Caco-2 (cell line): ENCODE measurements around the gene LRRC23. TPM values are rescaled to one million over a fixed set of nuclear protein-coding genes. Genes with fewer than 3 reads are reported as not detected.

Source experiments
- BruUV-seq: library from RNA; stranded (reverse); fragments of 400-500 nt; replicated peaks from 2 replicates; lab custom pipeline; 2021; lab: Mats Ljungman, UMichigan
- CTCF ChIA-PET: fragments of 300-600 bp; sonication (Branson Sonifier 250); formaldehyde crosslinking; loops from one replicate; lab custom pipeline; 2022; ENCODE audit warnings: antibody characterized with exemption; lab: Charles Lee
- POLR2A ChIA-PET: fragments of 300-600 bp; sonication (Branson Sonifier 250); formaldehyde crosslinking; loops from one replicate; lab custom pipeline; 2022; ENCODE audit warnings: antibody characterized with exemption; lab: Charles Lee
- DNase-seq, 2 experiments: peaks; one replicate each; pipeline versions ENCODE4 v3.0.0 to v3.0.0-alpha.2; 2020 to 2022
- H3K27me3 ChIP-seq: replicated peaks from 2 replicates; pipeline ENCODE4 v1.6.0; 2011; ENCODE audit warnings: low read length; ENCODE audit not compliant: control insufficient read depth, insufficient read depth
- H3K36me3 ChIP-seq: 2 replicates; pipeline ENCODE4 v1.5.1; 2011; ENCODE audit warnings: low read length; ENCODE audit not compliant: control insufficient read depth, insufficient read depth
- H3K4me1 ChIP-seq: fragments of 250-450 bp; sonication (Bioruptor Pico); 2 replicates; pipeline ENCODE4 v1.5.1; 2020; ENCODE audit warnings: mild to moderate bottlenecking
- H3K4me3 ChIP-seq: 2 replicates; pipeline ENCODE4 v1.5.1; 2011; ENCODE audit warnings: low read depth, mild to moderate bottlenecking, control low read depth, low read length
- H3K9me3 ChIP-seq: fragments of 250-450 bp; sonication (Bioruptor Pico); 2 replicates; pipeline ENCODE4 v1.5.1; 2020; ENCODE audit warnings: mild to moderate bottlenecking, moderate library complexity
- H3K27ac Mint-ChIP-seq: one replicate; pipeline ENCODE4 v1.8.0; 2022; ENCODE audit warnings: mixed read lengths; ENCODE audit not compliant: unreplicated experiment
- H3K27me3 Mint-ChIP-seq: one replicate; pipeline ENCODE4 v1.8.0; 2022; ENCODE audit warnings: mixed read lengths; ENCODE audit not compliant: insufficient read depth, unreplicated experiment
- H3K36me3 Mint-ChIP-seq: one replicate; pipeline ENCODE4 v1.8.0; 2022; ENCODE audit warnings: mild to moderate bottlenecking, mixed read lengths; ENCODE audit not compliant: insufficient read depth, unreplicated experiment
- H3K4me1 Mint-ChIP-seq: one replicate; pipeline ENCODE4 v1.8.0; 2022; ENCODE audit warnings: low read depth, mixed read lengths; ENCODE audit not compliant: unreplicated experiment
- H3K4me3 Mint-ChIP-seq: one replicate; pipeline ENCODE4 v1.8.0; 2022; ENCODE audit warnings: mild to moderate bottlenecking, moderate library complexity, mixed read lengths; ENCODE audit not compliant: unreplicated experiment
- H3K9me3 Mint-ChIP-seq: one replicate; pipeline ENCODE4 v1.8.0; 2022; ENCODE audit warnings: mixed read lengths; ENCODE audit not compliant: unreplicated experiment
- intact Hi-C: fragments of 100-400 bp; cut with micrococcal nuclease; formaldehyde crosslinking; loops from one replicate; pipeline ENCODE4 v1.10.0; 2022; ENCODE audit not compliant: unreplicated experiment
- total RNA-seq: library from RNA; stranded (reverse); gene quantifications from 2 replicates; pipeline ENCODE4 v1.2.3, GENCODE V29; 2022
- TF ChIP-seq, protein P1 (sequence below), 2 experiments: fragments of 200-600 bp in 1 of 2; IDR thresholded peaks; 1 replicate in 1 of 2; 2 replicates in 1 of 2; pipeline versions ENCODE4 v1.5.1 to v1.8.0; 2011 to 2022; ENCODE audit warnings: antibody characterized with exemption in 1 of 2, control low read depth in 1 of 2, inconsistent platforms in 1 of 2, low read depth in 1 of 2, low read length in 1 of 2, mild to moderate bottlenecking in 1 of 2, moderate library complexity in 1 of 2; ENCODE audit not compliant: insufficient read depth in 1 of 2, severe bottlenecking in 1 of 2, unreplicated experiment in 1 of 2

The LRRC23 gene
- total RNA-seq, 1 experiment from 2014 or later: 8.6 TPM

- Histone ChIP-seq H3K4me1 (peaks cover 16% of the 10 kb centered on the region), H3K36me3 (no peaks in the 10 kb centered on the region), H3K27me3 (no peaks in the 10 kb centered on the region), H3K9me3 (no peaks in the 10 kb centered on the region), H3K4me3 (no peak overlapping the region)
- TF ChIP-seq, protein P1, sequence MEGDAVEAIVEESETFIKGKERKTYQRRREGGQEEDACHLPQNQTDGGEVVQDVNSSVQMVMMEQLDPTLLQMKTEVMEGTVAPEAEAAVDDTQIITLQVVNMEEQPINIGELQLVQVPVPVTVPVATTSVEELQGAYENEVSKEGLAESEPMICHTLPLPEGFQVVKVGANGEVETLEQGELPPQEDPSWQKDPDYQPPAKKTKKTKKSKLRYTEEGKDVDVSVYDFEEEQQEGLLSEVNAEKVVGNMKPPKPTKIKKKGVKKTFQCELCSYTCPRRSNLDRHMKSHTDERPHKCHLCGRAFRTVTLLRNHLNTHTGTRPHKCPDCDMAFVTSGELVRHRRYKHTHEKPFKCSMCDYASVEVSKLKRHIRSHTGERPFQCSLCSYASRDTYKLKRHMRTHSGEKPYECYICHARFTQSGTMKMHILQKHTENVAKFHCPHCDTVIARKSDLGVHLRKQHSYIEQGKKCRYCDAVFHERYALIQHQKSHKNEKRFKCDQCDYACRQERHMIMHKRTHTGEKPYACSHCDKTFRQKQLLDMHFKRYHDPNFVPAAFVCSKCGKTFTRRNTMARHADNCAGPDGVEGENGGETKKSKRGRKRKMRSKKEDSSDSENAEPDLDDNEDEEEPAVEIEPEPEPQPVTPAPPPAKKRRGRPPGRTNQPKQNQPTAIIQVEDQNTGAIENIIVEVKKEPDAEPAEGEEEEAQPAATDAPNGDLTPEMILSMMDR (IDR thresholded peaks at IDR 0.05; ENCODE audit: insufficient read depth in 1 of 2, low read depth in 1 of 2, low read length in 1 of 2, severe bottlenecking in 1 of 2, unreplicated experiment in 1 of 2): no peak
- Mint-ChIP-seq H3K4me3 (no peak overlapping the region), H3K27ac (no peak overlapping the region), H3K9me3 (no peaks in the 10 kb centered on the region), H3K27me3 (no peaks in the 10 kb centered on the region), H3K36me3 (no peaks in the 10 kb centered on the region), H3K4me1 (peaks cover 14% of the 10 kb centered on the region)
- peak in 1 of 2 experiments; percentile 53 for DNase-seq
- intact Hi-C loops: no loop called here
- ChIA-PET POLR2A (no interaction called here), CTCF (no interaction called here)
- no TSS peak for BruUV-seq
These were observed 4.6 kb upstream of the LRRC23 start for GRCh38 chr12:6899837-6900519.

- Mint-ChIP-seq H3K27ac (peak overlapping the region; percentile 21), H3K36me3 (no peaks in the 10 kb centered on the region), H3K4me1 (peaks cover 14% of the 10 kb centered on the region), H3K4me3 (no peak overlapping the region), H3K27me3 (no peaks in the 10 kb centered on the region), H3K9me3 (no peaks in the 10 kb centered on the region)
- POLR2A ChIA-PET: no interaction called here
- BruUV-seq: no TSS peak
- no peak for DNase-seq
- TF ChIP-seq, protein P1 (IDR thresholded peaks at IDR 0.05; ENCODE audit: insufficient read depth in 1 of 2, low read depth in 1 of 2, low read length in 1 of 2, severe bottlenecking in 1 of 2, unreplicated experiment in 1 of 2): no peak
- CTCF ChIA-PET: interaction anchor here (1.3 to 2.0 kb wide), 3 partner anchors 11 to 33 kb away, joined by 3 to 8 read pairs (median 8); partner anchors contain the start of gene SPSB2
- H3K4me3 ChIP-seq: no peak overlapping the region
- intact Hi-C loops: no loop called here
- no peaks in the 10 kb centered on the region for H3K27me3 ChIP-seq
- peaks cover 20% of the 10 kb centered on the region for H3K4me1 ChIP-seq
- H3K9me3 ChIP-seq: no peaks in the 10 kb centered on the region
- no peaks in the 10 kb centered on the region for H3K36me3 ChIP-seq
These were observed 2.2 kb upstream of the LRRC23 start for GRCh38 chr12:6902448-6902847.

GRCh38 chr12:6903722-6904121 lies 900 bp upstream of the LRRC23 start:
- no peak overlapping the region for H3K4me3 Mint-ChIP-seq
- TF ChIP-seq, protein P1 (IDR thresholded peaks at IDR 0.05; ENCODE audit: insufficient read depth in 1 of 2, low read depth in 1 of 2, low read length in 1 of 2, severe bottlenecking in 1 of 2, unreplicated experiment in 1 of 2): no peak
- ChIA-PET CTCF (interaction anchor here (2.0 to 2.3 kb wide), 2 partner anchors 31 to 35 kb away, joined by 8 to 10 read pairs; partner anchors contain the start of gene SPSB2), POLR2A (interaction anchor here (1.2 kb wide), 1 partner anchor 13 kb away, joined by 5 read pairs; no protein-coding TSS in a partner anchor)
- H3K36me3 ChIP-seq: no peaks in the 10 kb centered on the region
- no peak for DNase-seq
- no TSS peak for BruUV-seq
- no peak overlapping the region for H3K27ac Mint-ChIP-seq
- no peaks in the 10 kb centered on the region for H3K27me3 ChIP-seq
- intact Hi-C loops: loop anchor here (1.0 kb wide), 3 partner anchors 11 to 30 kb away; partner anchors contain the start of genes ENO2 and SPSB2
- no peaks in the 10 kb centered on the region for H3K36me3 Mint-ChIP-seq
- H3K4me1 ChIP-seq: peaks cover 20% of the 10 kb centered on the region
- H3K9me3 Mint-ChIP-seq: no peaks in the 10 kb centered on the region
- no peaks in the 10 kb centered on the region for H3K27me3 Mint-ChIP-seq
- H3K4me3 ChIP-seq: no peak overlapping the region
- H3K4me1 Mint-ChIP-seq: peaks cover 14% of the 10 kb centered on the region
- H3K9me3 ChIP-seq: no peaks in the 10 kb centered on the region
